ENCODE data around the gene R3HCC1L.

The R3HCC1L gene

GRCh38 chr10:98289802-98290209 lies 155.3 kb downstream of the R3HCC1L start:
- no peak overlapping the region for H3K27ac ChIP-seq (ENCODE audit: low read length)
- no peaks in the 10 kb centered on the region for H3K27me3 ChIP-seq (ENCODE audit: low read depth, low read length)
- no peaks in the 10 kb centered on the region for H3K36me3 ChIP-seq (ENCODE audit: control insufficient read depth in 1 of 2, insufficient read depth in 2 of 2, low read length in 2 of 2)
- H3K4me1 ChIP-seq (ENCODE audit: control insufficient read depth in 1 of 2, insufficient read depth in 2 of 2, low read length in 2 of 2), result no peaks in the 10 kb centered on the region
- no peak overlapping the region for H3K4me3 ChIP-seq (ENCODE audit: low read depth in 1 of 2, low read length in 2 of 2)
- H3K9me3 ChIP-seq (ENCODE audit: control insufficient read depth in 1 of 2, low read length in 2 of 2), result no peaks in the 10 kb centered on the region

DNA sequence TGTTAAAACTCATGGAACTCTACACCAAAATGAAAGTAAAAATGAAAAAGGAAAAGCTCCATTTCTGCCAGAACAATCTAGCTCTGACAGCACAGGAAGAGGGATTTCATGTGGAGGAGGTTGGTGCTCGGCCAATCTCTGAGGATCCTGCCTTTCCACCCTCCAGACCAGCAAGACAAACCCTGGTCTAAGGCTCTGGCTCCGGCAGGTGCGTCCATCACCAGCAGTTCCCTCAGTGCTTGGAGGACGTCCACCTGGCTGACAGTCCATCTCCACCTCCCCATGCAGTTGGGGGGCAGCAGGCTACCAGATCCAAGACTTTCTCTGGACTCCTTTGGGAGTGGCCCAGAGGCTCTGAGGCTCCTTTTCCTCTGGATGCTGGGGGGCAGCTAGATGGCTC lies 158.5 kb downstream of the R3HCC1L start:
- Histone ChIP-seq H3K4me1 (ENCODE audit: control insufficient read depth in 1 of 2, insufficient read depth in 2 of 2, low read length in 2 of 2) (no peaks in the 10 kb centered on the region), H3K36me3 (ENCODE audit: control insufficient read depth in 1 of 2, insufficient read depth in 2 of 2, low read length in 2 of 2) (no peaks in the 10 kb centered on the region), H3K27ac (ENCODE audit: low read length) (no peak overlapping the region), H3K4me3 (ENCODE audit: low read depth in 1 of 2, low read length in 2 of 2) (no peak overlapping the region), H3K9me3 (ENCODE audit: control insufficient read depth in 1 of 2, low read length in 2 of 2) (no peaks in the 10 kb centered on the region), H3K27me3 (ENCODE audit: low read depth, low read length) (no peaks in the 10 kb centered on the region)

DNA sequence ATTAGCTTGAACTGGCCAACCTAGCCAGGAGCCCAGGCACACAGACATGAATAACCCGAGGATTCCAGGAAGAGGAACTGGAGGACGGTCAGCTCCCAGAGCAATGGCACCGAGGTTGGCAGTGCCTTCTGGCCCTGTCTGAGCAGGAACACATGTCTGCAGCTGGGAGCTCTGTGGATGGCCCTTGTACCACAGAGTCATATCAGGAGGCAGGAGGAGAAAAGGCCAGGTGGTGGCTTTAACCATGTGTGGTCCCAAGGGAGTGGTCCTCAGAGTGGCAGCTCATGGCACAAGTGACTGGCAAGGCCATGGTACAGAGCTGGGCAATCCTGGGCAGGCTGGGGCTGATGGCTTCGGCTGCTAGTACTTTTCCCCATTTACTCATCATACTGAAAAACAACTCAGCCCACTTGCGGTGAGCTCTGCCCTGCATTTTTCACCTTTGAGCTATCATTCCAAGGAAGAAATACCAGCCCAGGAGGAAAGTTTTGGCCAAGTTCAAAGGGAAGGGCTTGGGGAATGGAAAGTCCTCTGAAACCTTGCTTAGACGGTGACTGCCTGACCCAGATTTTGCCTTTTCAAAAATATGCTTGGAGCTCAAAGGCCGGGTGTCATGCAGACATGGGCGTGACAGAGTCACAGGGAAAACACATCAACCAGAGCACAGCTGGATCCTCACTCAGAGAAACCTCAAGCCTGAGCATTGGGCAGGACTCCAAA lies 159.3 kb downstream of the R3HCC1L start:
- no peaks in the 10 kb centered on the region for H3K27me3 ChIP-seq (ENCODE audit: low read depth, low read length)
- H3K36me3 ChIP-seq (ENCODE audit: control insufficient read depth in 1 of 2, insufficient read depth in 2 of 2, low read length in 2 of 2), result no peaks in the 10 kb centered on the region
- no peak overlapping the region for H3K27ac ChIP-seq (ENCODE audit: low read length)
- H3K9me3 ChIP-seq (ENCODE audit: control insufficient read depth in 1 of 2, low read length in 2 of 2), result no peaks in the 10 kb centered on the region
- no peak overlapping the region for H3K4me3 ChIP-seq (ENCODE audit: low read depth in 1 of 2, low read length in 2 of 2)
- no peaks in the 10 kb centered on the region for H3K4me1 ChIP-seq (ENCODE audit: control insufficient read depth in 1 of 2, insufficient read depth in 2 of 2, low read length in 2 of 2)

DNA sequence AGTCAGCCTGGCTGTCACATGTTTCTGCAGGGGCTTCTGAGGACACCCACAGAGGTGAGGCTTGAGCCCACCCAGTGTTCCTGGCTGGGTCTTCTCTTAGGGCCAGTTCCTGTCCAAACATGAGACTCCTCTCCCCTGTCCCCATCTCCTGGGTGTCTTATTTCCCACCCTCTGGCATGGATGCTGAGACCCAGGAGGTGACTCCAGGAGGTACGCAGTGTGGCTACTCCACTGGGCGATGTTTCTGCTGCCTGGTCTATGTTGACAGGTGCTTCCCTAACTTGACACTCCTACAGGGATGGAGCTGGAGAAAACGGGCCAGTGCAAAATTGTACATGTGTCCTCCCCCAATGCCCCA lies 159.8 kb downstream of the R3HCC1L start:
- Histone ChIP-seq H3K27ac (ENCODE audit: low read length) (no peak overlapping the region), H3K27me3 (ENCODE audit: low read depth, low read length) (no peaks in the 10 kb centered on the region), H3K36me3 (ENCODE audit: control insufficient read depth in 1 of 2, insufficient read depth in 2 of 2, low read length in 2 of 2) (no peaks in the 10 kb centered on the region)

More for the DNA sequence above, 159.8 kb downstream of the R3HCC1L start:
- no peak overlapping the region for H3K4me3 ChIP-seq (ENCODE audit: low read depth in 1 of 2, low read length in 2 of 2)
- H3K4me1 ChIP-seq (ENCODE audit: control insufficient read depth in 1 of 2, insufficient read depth in 2 of 2, low read length in 2 of 2), result no peaks in the 10 kb centered on the region
- H3K9me3 ChIP-seq (ENCODE audit: control insufficient read depth in 1 of 2, low read length in 2 of 2), result no peaks in the 10 kb centered on the region

Data from muscle layer of duodenum (tissue), 2 donors.